ENCODE measurements around the gene TBC1D19.

The TBC1D19 gene

DNA sequence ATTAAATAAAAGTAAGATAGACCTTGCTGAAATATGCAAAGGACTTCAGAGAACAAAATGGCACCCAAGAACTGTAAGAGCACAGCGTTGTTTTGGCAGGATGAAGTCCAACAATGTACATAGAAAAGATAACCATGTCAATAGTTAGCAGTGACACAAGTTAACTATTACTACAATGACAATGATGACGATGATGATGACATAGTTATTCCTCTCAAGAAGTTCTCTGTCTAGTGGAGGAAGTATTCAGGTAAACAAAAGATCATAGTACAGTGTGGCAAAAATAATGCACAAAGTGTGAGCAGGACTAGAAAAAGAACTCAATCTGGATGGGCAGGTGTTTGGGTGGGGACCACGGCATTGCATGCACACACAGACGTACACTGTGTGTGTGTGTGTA lies 201.4 kb downstream of the TBC1D19 start:
- DNase-seq = no peak

GRCh38 chr4:26785810-26786209 lies 201.9 kb downstream of the TBC1D19 start:
- DNase-seq = no peak

DNA sequence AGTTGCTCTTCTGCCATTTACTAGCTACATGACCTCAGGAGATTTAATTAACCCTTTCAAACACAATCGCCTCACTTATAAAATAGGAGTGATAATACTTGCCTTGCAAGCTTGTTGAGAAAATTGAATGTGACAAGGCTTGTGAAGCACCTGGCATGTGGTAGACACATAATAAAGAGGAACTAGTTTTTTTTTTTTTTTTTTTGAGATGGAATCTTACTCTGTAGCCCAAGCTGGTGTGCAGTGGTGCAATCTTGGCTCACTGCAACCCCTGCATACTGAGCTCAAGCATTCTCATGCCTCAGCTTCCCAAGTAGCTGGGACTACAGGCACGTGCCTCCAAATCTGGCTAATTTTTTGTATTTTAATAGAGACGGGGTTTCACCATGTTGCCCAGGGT lies 203.0 kb downstream of the TBC1D19 start:
- DNase-seq = no peak

DNA sequence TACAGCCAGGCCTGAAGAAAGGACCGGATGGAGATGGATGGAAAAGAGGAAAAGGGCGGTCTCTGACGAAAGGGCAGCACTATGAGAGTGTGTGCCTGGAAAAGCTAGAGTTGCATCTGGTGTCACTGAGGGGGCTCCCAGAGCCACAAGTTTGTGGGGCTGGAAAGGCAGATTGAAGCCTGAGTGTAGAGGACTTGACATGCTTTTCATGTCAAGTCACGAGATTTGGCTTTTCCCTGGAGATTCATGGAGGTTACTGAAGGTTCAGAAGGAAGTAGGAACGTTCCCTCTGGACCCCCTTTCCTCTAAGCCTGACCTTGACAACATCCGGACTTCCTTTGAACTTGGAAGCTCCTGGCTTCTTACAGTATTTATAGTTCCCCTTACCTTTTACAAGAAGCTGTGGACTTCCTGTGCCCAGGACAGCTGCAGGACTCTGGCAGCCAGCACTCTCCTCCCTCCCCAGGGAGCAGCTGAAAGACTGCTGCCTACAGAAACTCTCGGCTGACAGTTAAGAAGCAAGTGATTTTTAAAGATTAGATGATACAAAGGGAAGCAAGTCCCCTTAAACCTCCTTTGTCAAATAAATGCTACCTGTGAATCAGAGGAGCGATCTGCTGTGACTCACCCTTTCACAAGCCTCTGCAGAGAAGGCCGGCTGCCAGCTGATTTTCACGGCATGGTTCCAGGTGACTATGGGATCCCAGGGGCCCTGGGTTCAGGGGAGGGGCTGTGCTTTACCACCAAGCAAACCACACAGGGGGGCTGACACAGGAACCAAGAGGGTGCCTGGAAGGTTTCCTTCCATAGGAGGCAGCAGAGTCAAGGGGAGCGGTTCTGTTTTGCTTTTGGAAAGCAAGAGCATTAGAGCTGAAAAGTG lies 203.8 kb downstream of the TBC1D19 start:
- DNase-seq = peak in 1 of 2 experiments; percentile 8

GRCh38 chr4:26788341-26788733 lies 204.5 kb downstream of the TBC1D19 start:
- DNase-seq = no peak

- no peak for DNase-seq
Observed at GRCh38 chr4:26789208-26789607, 205.3 kb downstream of the TBC1D19 start.

- no peak for DNase-seq
Observed at GRCh38 chr4:26791346-26791745, 207.5 kb downstream of the TBC1D19 start.

DNA sequence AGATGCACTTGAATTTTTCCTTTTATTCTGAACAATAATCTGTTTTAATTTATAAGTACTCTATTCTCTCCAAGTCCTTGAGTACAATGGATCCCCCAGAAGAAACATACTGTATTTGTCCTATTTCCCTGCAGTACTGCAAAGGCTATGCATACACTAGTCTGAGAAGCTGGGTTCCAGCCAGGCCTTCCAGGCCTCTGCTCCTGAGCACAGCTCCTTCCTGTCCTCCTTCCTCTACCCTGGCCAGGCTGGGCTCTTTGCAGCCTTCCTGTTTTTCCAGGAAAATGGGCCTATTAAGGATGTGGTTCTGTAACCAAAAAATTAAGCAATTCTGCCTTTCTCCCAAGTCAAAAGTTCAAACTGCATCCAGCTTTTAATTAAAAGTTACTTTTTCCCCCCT lies 208.8 kb downstream of the TBC1D19 start:
- no peak for DNase-seq

DNA sequence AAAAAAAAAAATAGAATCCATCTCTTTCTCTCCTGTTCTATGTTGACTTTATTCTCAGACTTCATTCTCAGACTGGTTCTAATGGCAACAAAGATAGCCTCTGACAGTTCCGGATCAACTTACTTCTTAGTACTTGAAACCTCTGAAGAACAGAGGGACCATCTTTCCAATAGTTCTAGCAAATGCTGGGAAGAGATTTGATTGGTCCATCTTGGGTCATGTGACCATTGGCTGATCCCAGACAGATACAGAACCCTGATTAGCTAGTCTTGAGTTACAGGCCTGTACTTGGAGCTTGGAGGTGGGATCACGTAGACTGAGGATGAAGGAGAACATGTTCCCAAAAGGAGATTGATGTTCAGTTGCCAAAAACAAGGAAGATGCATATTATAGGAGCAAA lies 209.9 kb downstream of the TBC1D19 start:
- DNase-seq = no peak

DNA sequence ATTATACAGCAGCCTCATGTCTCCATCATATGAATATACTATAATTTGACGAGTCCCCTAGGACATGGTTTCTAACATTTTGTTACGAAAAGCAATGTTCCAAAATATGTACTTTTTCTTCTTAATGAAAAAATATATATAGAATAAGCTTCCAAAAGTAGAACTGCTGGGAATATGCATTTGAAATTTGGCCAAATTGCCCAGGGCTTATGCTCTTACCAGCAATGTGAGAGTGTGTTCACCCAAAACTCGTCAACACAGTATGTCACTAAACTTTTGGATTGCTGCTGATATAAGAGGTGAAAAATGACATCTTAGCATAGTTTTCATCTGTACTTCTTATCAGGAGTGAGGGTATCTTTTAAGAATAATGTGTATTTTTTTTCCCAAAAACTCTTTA lies 212.2 kb downstream of the TBC1D19 start:
- DNase-seq = no peak

- no peak for DNase-seq
Observed at GRCh38 chr4:26802790-26803189, 218.9 kb downstream of the TBC1D19 start.

DNA sequence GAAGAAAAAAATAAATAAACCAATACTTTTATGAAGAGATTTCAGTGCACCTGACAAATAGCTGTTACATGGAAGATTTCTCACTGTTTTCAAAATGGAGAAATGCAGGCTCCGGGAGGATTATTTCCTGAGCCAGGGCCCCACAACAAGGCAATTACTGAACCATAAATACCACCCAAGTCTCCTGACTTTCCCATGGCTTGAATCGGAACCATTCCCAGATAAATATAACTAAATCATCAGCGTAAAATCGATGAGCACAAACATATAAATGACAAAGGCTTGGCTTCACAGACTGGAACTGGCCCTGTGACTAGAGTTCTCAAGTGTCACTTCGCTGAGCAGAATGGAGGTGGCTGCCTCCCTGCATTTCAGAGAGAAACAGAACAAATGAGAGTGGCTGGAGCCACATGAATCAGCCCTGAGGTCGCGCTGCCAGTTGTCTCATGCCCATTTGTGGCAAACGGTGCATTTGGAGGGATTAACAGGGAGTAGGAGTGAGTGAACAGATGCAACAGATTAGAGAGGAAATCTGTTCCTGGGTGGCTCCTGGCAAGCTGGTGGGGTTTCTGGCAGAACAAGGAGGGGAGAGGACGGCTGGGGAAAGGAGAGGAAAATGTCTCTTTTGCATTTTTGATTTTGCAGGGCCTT lies 219.5 kb downstream of the TBC1D19 start:
- no peak for DNase-seq

- DNase-seq = no peak
Observed at GRCh38 chr4:26804451-26804850, 220.6 kb downstream of the TBC1D19 start.

DNA sequence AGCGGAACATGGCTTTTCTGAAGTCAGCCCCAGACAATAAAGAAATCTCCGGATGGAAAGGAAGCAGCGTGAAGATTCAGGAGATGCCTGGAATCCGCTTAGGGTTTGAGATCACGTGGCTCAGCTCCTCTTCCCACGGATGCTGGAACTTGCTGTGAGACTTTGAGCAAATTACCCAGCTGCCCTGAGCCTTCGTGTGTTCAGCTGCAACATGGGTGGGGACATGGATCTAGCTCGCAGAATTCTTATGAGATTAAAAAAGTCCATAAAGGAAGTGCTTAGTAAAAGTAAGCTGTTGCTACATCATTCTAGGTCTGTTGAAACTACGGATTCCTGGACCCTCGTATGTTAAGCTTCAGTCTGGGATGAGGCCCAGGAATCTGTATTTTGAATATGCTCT lies 221.0 kb downstream of the TBC1D19 start:
- no peak for DNase-seq

Data from activated CD4-positive, alpha-beta T cell treated with anti-CD3 and anti-CD28 coated beads, Interleukin-2, amount 50 U/mL, for 4 hours (primary cell).